ENCODE measurements around the gene FTO. TPM values are rescaled to one million over a fixed set of nuclear protein-coding genes. Genes with fewer than 3 reads are reported as not detected.

Gene FTO
- polyA plus RNA-seq, 2 donors: 5.3 to 14.7 TPM

DNA sequence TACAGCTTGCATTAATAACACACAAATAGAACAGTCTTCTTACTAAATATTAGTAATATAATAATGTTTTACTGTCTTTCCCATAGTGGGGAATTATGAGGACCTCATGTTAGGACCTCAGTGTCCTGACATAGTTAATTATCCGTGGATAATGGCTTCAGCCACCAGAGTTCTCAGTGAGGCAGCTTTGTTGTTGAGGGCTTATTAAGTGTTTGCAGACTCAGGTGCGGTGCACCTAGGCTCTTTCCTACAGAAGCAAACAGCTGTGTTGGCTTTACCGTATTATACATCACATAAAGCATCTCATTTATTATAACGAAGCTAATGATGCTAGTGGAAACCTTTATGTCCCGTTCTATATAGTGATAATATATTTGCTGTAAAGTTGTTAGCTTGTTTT, 246.7 kb downstream of the FTO start:
- Histone ChIP-seq H3K9me3 (ENCODE audit: control insufficient read depth in 2 of 2, insufficient read depth in 1 of 2, low read depth in 1 of 2, low read length in 1 of 2) (no peaks in the 10 kb centered on the region), H3K27me3 (ENCODE audit: control insufficient read depth in 1 of 2, insufficient read depth in 2 of 2, low read length in 2 of 2) (no peaks in the 10 kb centered on the region), H3K4me3 (ENCODE audit: low read depth in 1 of 2, low read length in 2 of 2) (no peak overlapping the region), H3K27ac (ENCODE audit: low read depth in 2 of 2, low read length in 1 of 2) (no peak overlapping the region), H3K4me1 (ENCODE audit: control insufficient read depth in 2 of 2, insufficient read depth in 2 of 2, low read length in 1 of 2) (no peaks in the 10 kb centered on the region), H3K36me3 (ENCODE audit: control insufficient read depth in 2 of 2, insufficient read depth in 2 of 2, low read length in 1 of 2) (no peaks in the 10 kb centered on the region)
- 88 to 91% methylated on average over 5 of the region's 5 CpGs for WGBS, 2 donors

DNA sequence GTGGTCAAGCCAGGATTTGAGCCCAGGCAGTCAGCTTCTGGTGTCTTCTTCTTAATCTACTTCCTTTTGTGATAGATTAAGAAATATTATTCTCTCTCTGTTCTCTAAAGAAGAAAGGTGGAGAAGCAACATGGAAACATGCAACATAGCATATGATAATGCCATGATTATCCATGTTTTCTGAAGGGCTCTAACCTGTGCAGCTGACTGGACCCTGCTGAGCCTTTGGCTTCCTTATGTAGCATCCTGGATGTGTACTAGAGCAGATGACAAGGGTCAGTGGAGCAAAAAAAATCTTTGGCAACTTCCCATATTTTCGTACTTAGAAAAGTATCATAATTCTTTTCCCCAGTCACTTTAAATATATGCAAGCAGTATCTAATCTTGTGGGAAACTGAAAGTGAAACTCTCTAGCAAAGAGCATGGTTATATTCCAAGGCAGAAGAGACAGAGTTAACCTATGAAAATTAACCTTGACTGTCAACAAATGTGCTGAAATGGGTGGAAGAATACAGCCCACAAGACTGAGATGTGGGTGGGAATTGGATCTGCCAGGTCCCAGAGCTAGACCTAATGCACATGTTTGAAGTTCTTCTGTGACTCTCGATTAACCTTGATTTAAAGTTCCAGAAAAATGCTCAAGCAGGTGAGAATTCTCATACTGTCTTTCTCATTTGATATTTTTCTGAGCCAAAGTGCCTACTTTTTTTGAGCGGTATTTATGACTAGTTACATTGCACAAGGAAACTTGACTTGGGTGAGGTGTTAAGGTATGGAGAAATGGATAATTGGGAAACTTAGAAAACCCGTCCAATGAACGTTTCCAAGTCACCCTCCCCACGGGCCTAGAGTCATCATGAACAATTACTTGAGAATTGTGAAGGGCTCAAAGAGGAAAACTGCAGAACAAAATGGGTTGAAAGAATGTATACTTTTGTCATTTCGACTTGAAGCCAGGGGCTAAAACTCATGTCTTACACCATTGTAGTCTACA, 248.6 kb downstream of the FTO start:
- no peak overlapping the region for H3K27ac ChIP-seq (ENCODE audit: low read depth in 2 of 2, low read length in 1 of 2)
- 74 to 79% methylated on average over 7 of the region's 7 CpGs for WGBS, 2 donors
- no peak overlapping the region for H3K4me3 ChIP-seq (ENCODE audit: low read depth in 1 of 2, low read length in 2 of 2)
- H3K36me3 ChIP-seq (ENCODE audit: control insufficient read depth in 2 of 2, insufficient read depth in 2 of 2, low read length in 1 of 2): no peaks in the 10 kb centered on the region
- no peaks in the 10 kb centered on the region for H3K27me3 ChIP-seq (ENCODE audit: control insufficient read depth in 1 of 2, insufficient read depth in 2 of 2, low read length in 2 of 2)
- H3K4me1 ChIP-seq (ENCODE audit: control insufficient read depth in 2 of 2, insufficient read depth in 2 of 2, low read length in 1 of 2): no peaks in the 10 kb centered on the region
- H3K9me3 ChIP-seq (ENCODE audit: control insufficient read depth in 2 of 2, insufficient read depth in 1 of 2, low read depth in 1 of 2, low read length in 1 of 2): no peaks in the 10 kb centered on the region

DNA sequence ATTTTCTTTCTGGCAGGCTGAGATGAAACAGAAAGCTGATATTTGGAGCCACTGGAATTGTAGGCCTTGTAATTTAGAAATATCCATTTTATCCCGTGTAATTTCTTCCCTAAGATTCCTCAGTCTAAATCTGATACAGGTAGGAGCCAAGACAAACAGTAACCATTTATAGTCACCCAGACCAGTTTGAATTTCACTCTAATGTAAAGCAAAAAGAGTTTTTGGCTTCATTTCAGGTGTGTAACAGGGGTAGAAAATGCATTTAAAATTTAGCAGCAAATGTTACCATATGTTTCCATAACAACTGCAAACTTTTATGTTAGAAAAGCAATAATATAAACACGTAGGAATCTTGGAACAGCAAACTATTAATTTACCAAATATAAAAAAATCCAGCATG, 249.4 kb downstream of the FTO start:
- Histone ChIP-seq H3K27ac (ENCODE audit: low read depth in 2 of 2, low read length in 1 of 2) (no peak overlapping the region), H3K9me3 (ENCODE audit: control insufficient read depth in 2 of 2, insufficient read depth in 1 of 2, low read depth in 1 of 2, low read length in 1 of 2) (no peaks in the 10 kb centered on the region), H3K4me3 (ENCODE audit: low read depth in 1 of 2, low read length in 2 of 2) (no peak overlapping the region), H3K4me1 (ENCODE audit: control insufficient read depth in 2 of 2, insufficient read depth in 2 of 2, low read length in 1 of 2) (no peaks in the 10 kb centered on the region), H3K36me3 (ENCODE audit: control insufficient read depth in 2 of 2, insufficient read depth in 2 of 2, low read length in 1 of 2) (no peaks in the 10 kb centered on the region), H3K27me3 (ENCODE audit: control insufficient read depth in 1 of 2, insufficient read depth in 2 of 2, low read length in 2 of 2) (no peaks in the 10 kb centered on the region)
- WGBS, 2 donors: 63 to 69% methylated on average over 2 of the region's 2 CpGs

DNA sequence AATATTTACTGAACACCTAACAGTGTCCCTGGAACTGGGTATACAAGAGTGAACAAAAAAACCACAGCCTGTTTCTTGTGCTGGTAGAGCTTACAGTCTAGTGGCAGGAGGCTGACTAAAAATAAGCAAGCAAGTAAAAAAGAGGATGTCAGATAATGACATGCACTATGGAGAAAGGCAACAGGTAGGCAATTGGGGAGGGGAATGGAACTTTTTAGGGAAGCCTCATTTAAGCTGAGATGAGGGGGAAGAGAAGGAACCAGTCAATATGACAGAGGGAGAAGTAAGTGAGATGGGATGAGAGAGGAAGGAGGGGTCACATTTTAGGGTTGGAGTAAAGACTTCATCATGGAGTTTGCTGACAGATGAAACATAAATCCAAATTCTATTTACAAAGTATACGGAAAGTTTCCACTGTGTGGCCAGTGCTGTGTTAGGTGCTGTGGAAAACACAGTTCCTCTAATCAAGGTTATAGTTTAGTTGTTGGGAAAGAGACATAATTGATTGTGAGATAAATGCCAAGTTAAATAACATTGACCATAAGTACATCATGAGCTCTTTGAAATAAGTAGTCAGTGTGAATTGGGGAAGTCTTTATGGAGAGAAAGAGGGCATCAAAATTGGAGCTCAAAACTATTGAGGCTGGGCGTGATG, 251.4 kb downstream of the FTO start:
- Histone ChIP-seq H3K27ac (ENCODE audit: low read depth in 2 of 2, low read length in 1 of 2) (no peak overlapping the region), H3K27me3 (ENCODE audit: control insufficient read depth in 1 of 2, insufficient read depth in 2 of 2, low read length in 2 of 2) (no peaks in the 10 kb centered on the region), H3K9me3 (ENCODE audit: control insufficient read depth in 2 of 2, insufficient read depth in 1 of 2, low read depth in 1 of 2, low read length in 1 of 2) (no peaks in the 10 kb centered on the region), H3K36me3 (ENCODE audit: control insufficient read depth in 2 of 2, insufficient read depth in 2 of 2, low read length in 1 of 2) (no peaks in the 10 kb centered on the region), H3K4me1 (ENCODE audit: control insufficient read depth in 2 of 2, insufficient read depth in 2 of 2, low read length in 1 of 2) (no peaks in the 10 kb centered on the region), H3K4me3 (ENCODE audit: low read depth in 1 of 2, low read length in 2 of 2) (no peak overlapping the region)
- WGBS, 2 donors: 88 to 95% methylated on average over 2 of the region's 2 CpGs

DNA sequence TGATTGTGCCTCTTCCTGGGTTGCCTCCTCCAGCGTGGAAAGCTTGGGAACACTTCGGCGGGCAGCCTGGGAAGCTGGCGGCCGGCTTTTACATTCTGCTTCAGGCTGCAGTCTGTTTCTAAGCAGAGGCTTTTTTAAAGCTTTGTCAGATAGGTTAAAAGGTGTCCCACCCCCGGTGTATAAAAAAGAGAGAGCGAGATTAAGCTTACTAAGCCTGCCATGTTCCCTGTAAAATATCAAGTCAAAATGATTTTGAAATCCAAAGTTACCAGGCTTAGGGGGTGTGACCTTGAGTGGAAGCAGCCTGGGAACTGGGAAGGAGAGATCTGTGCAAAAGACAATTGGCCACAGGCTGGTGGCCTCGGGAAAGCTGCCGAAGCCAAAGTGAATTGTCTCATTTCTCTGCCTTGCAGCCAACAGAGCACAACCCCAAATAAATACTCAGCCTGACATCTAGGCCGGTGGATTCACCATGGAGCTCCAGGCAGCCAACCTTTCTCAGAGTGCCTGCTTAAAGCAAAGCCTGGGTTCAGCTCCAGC, 254.5 kb downstream of the FTO start:
- Histone ChIP-seq H3K4me3 (ENCODE audit: low read depth in 1 of 2, low read length in 2 of 2) (no peak overlapping the region), H3K27me3 (ENCODE audit: control insufficient read depth in 1 of 2, insufficient read depth in 2 of 2, low read length in 2 of 2) (no peaks in the 10 kb centered on the region), H3K27ac (ENCODE audit: low read depth in 2 of 2, low read length in 1 of 2) (no peak overlapping the region), H3K36me3 (ENCODE audit: control insufficient read depth in 2 of 2, insufficient read depth in 2 of 2, low read length in 1 of 2) (no peaks in the 10 kb centered on the region), H3K4me1 (ENCODE audit: control insufficient read depth in 2 of 2, insufficient read depth in 2 of 2, low read length in 1 of 2) (no peaks in the 10 kb centered on the region), H3K9me3 (ENCODE audit: control insufficient read depth in 2 of 2, insufficient read depth in 1 of 2, low read depth in 1 of 2, low read length in 1 of 2) (no peaks in the 10 kb centered on the region)
- 84 to 85% methylated on average over 10 of the region's 10 CpGs for WGBS, 2 donors

DNA sequence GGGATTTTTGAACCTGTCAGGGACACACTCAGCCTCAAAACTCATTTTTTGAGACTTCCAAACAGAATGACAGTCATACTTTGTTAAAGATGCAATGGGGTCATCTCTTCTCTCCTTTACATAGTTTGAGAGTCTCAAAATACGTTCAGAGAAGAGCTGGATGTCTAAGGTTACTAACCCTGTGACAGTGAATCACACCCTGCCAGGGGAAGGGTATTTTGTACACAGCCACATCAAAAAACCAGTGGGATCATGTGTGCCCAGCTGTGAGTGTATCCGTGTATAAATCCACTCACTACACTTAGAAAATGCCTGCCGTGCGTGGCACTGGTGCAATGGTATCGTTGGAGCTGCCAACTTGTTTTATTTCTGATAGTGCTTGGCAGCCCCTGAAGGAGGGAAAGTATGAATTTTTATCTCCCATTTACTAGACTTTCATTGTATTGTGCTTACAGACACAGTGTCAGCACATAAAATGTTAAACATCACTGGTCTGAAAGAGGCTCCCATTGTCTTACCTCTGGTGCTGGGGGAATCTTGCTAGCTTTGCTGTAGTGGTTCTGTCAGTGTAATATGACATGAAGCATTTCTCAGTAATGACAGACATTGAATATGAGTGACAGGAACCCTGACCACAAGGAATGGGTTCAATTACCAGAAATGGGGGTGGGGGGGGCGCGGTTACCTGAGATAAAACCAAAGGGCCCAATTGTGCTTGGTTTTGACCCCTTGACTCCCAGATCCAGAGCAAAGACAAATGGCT, 256.3 kb downstream of the FTO start:
- Histone ChIP-seq H3K9me3 (ENCODE audit: control insufficient read depth in 2 of 2, insufficient read depth in 1 of 2, low read depth in 1 of 2, low read length in 1 of 2) (no peaks in the 10 kb centered on the region), H3K4me3 (ENCODE audit: low read depth in 1 of 2, low read length in 2 of 2) (no peak overlapping the region), H3K27ac (ENCODE audit: low read depth in 2 of 2, low read length in 1 of 2) (no peak overlapping the region), H3K27me3 (ENCODE audit: control insufficient read depth in 1 of 2, insufficient read depth in 2 of 2, low read length in 2 of 2) (no peaks in the 10 kb centered on the region), H3K36me3 (ENCODE audit: control insufficient read depth in 2 of 2, insufficient read depth in 2 of 2, low read length in 1 of 2) (no peaks in the 10 kb centered on the region), H3K4me1 (ENCODE audit: control insufficient read depth in 2 of 2, insufficient read depth in 2 of 2, low read length in 1 of 2) (no peaks in the 10 kb centered on the region)
- WGBS, 2 donors: 87 to 95% methylated on average over 7 of the region's 7 CpGs

DNA sequence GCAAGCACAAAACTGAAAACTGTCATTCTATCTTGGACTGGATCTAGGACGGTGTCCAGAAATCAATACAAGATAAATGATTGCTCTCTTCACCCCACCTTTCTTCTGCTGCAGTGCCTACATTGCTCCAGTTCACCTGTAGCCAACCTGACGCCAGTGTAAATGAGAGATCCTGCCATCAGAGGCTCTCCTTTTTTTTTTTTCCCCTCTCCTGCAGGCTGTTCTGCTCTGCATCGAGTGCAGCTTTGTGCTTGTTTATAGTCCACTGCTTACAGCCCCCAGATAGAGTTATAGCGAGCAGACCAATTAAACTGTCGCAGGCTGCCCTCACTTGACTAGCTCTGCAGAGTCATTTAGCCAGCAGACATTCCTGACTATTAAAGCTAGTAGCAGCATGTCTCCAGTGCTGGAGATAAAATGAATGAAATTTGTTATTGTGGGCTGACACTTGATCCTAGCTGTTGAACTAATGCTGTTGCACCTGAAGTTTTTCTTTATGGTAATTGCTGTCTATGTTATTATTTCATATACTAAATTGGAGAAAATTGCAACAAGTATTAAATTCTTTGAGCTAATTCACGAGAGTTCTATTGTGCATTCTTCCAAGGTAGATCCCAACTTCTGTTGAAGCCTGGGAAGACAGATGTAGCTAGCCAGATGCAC, 257.1 kb downstream of the FTO start:
- H3K9me3 ChIP-seq (ENCODE audit: control insufficient read depth in 2 of 2, insufficient read depth in 1 of 2, low read depth in 1 of 2, low read length in 1 of 2): no peaks in the 10 kb centered on the region
- no peaks in the 10 kb centered on the region for H3K4me1 ChIP-seq (ENCODE audit: control insufficient read depth in 2 of 2, insufficient read depth in 2 of 2, low read length in 1 of 2)
- H3K27ac ChIP-seq (ENCODE audit: low read depth in 2 of 2, low read length in 1 of 2): no peak overlapping the region
- WGBS, 2 donors: 64 to 69% methylated on average over 6 of the region's 6 CpGs
- no peaks in the 10 kb centered on the region for H3K36me3 ChIP-seq (ENCODE audit: control insufficient read depth in 2 of 2, insufficient read depth in 2 of 2, low read length in 1 of 2)
- H3K4me3 ChIP-seq (ENCODE audit: low read depth in 1 of 2, low read length in 2 of 2): no peak overlapping the region
- H3K27me3 ChIP-seq (ENCODE audit: control insufficient read depth in 1 of 2, insufficient read depth in 2 of 2, low read length in 2 of 2): no peaks in the 10 kb centered on the region

DNA sequence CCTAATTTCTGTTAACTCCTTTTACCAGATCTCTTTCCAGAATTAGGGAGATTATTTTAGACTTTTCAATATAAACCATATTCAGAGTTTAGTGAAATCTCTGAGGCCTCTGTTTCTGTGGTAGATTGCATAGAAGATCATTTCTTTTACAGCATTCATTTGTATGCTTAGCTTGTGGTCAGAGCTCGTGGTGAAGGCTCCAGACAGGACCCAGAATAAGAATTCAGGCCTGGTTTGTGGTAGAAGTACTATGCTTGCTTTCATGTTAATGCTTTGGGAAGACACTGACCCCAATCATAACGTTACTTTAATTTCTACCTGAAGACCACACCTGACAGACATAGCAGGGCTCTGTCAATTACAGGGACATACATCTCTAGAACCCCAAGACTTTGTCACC, 258.1 kb downstream of the FTO start:
- WGBS, 2 donors: 89% methylated on average over 2 of the region's 2 CpGs
- Histone ChIP-seq H3K4me1 (ENCODE audit: control insufficient read depth in 2 of 2, insufficient read depth in 2 of 2, low read length in 1 of 2) (no peaks in the 10 kb centered on the region), H3K4me3 (ENCODE audit: low read depth in 1 of 2, low read length in 2 of 2) (no peak overlapping the region), H3K27ac (ENCODE audit: low read depth in 2 of 2, low read length in 1 of 2) (no peak overlapping the region), H3K36me3 (ENCODE audit: control insufficient read depth in 2 of 2, insufficient read depth in 2 of 2, low read length in 1 of 2) (no peaks in the 10 kb centered on the region), H3K27me3 (ENCODE audit: control insufficient read depth in 1 of 2, insufficient read depth in 2 of 2, low read length in 2 of 2) (no peaks in the 10 kb centered on the region), H3K9me3 (ENCODE audit: control insufficient read depth in 2 of 2, insufficient read depth in 1 of 2, low read depth in 1 of 2, low read length in 1 of 2) (no peaks in the 10 kb centered on the region)
